PC-9 (cell line): ENCODE measurements around the gene MAP2K2.
"Not testable (repeated sequence)": the region's sequence is repeated elsewhere in the genome, so short reads cannot be mapped to it uniquely, and the experiment has no call there.

Source experiments
- CTCF ChIP-seq: fragments of 200-600 bp; sonication (generic); conservative IDR thresholded peaks from 2 replicates; pipeline ENCODE4 v1.6.1; 2017; ENCODE audit warnings: mixed run types, antibody characterized with exemption, mild to moderate bottlenecking, moderate library complexity
- EZH2 ChIP-seq: fragments of 200-600 bp; sonication (generic); IDR thresholded peaks from 2 replicates; pipeline ENCODE4 v1.8.0; 2017; ENCODE audit warnings: antibody characterized with exemption, low read depth

- not testable (repeated sequence) for TF ChIP-seq CTCF, EZH2
These were observed 19.0 kb upstream of the MAP2K2 start for GRCh38 chr19:4142916-4143315.
